Suprapubic skin (tissue), 4 donors: ENCODE results near the gene CBLB.

Experiments used
- EP300 ChIP-seq: sonication (generic); formaldehyde crosslinking; IDR thresholded peaks from one replicate; pipeline ENCODE4 v1.6.1; 2017; ENCODE audit warnings: antibody characterized with exemption
- POLR2A ChIP-seq, 2 donors: fragments of 450-650 bp; IDR thresholded peaks; one replicate each; pipeline ENCODE4 v1.6.1; 2017; ENCODE audit warnings: antibody characterized with exemption in 2 of 2, mild to moderate bottlenecking in 2 of 2, moderate library complexity in 2 of 2
- POLR2AphosphoS5 ChIP-seq, 3 donors: sonication (generic); formaldehyde crosslinking; IDR thresholded peaks; one replicate each; pipeline ENCODE4 v1.6.1; 2017; ENCODE audit warnings: antibody characterized with exemption in 3 of 3
- TF ChIP-seq, protein P1 (sequence below), 2 donors: fragments of 200-600 bp in 1 of 2; fragments of 450-650 bp in 1 of 2; sonication (generic) in 1 of 2; IDR thresholded peaks; one replicate each; pipeline ENCODE4 v1.5.1; 2016 to 2019; ENCODE audit warnings: antibody characterized with exemption in 2 of 2, mild to moderate bottlenecking in 1 of 2, moderate library complexity in 1 of 2

GRCh38 chr3:105843994-105844393, 24.8 kb downstream of the CBLB start:
- TF ChIP-seq, protein P1, sequence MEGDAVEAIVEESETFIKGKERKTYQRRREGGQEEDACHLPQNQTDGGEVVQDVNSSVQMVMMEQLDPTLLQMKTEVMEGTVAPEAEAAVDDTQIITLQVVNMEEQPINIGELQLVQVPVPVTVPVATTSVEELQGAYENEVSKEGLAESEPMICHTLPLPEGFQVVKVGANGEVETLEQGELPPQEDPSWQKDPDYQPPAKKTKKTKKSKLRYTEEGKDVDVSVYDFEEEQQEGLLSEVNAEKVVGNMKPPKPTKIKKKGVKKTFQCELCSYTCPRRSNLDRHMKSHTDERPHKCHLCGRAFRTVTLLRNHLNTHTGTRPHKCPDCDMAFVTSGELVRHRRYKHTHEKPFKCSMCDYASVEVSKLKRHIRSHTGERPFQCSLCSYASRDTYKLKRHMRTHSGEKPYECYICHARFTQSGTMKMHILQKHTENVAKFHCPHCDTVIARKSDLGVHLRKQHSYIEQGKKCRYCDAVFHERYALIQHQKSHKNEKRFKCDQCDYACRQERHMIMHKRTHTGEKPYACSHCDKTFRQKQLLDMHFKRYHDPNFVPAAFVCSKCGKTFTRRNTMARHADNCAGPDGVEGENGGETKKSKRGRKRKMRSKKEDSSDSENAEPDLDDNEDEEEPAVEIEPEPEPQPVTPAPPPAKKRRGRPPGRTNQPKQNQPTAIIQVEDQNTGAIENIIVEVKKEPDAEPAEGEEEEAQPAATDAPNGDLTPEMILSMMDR (IDR thresholded peaks at IDR 0.05), result no peak
- TF ChIP-seq EP300 (no peak), POLR2AphosphoS5 (IDR thresholded peaks at IDR 0.05) (no peak), POLR2A (IDR thresholded peaks at IDR 0.05) (no peak)
